Endothelial cell of umbilical vein (primary cell): ENCODE measurements around the gene ARPC1A. TPM values are rescaled to one million over a fixed set of nuclear protein-coding genes. Genes with fewer than 3 reads are reported as not detected.
"Not testable (repeated sequence)": the region's sequence is repeated elsewhere in the genome, so short reads cannot be mapped to it uniquely, and the experiment has no call there.

ENCODE experiments used
- BruUV-seq: library from RNA; stranded (reverse); fragments of 400-500 nt; replicated peaks from 2 replicates; lab custom pipeline; 2021; lab: Mats Ljungman, UMichigan
- CTCF ChIA-PET: fragments of 300-600, 350-600 bp; sonication (Branson Sonifier 250); formaldehyde crosslinking; loops from one replicate; lab custom pipeline; 2021; ENCODE audit warnings: antibody characterized with exemption, inconsistent platforms; lab: Charles Lee
- POLR2A ChIA-PET: fragments of 300-600, 350-600 bp; sonication (Branson Sonifier 250); formaldehyde crosslinking; loops from one replicate; lab custom pipeline; 2021; ENCODE audit warnings: antibody characterized with exemption, inconsistent platforms; lab: Charles Lee
- DNase-seq: peaks from one replicate; pipeline ENCODE4 v3.0.0-alpha.2; 2011; ENCODE audit warnings: low read depth, low spot score
- FAIRE-seq: peaks from 2 replicates; lab custom pipeline; 2011; peaks lifted over from hg19 to GRCh38; lab: Jason Lieb, UNC
- H2AFZ ChIP-seq: 2 replicates; pipeline ENCODE4 v1.6.0; 2012; ENCODE audit warnings: low read depth, low read length, control low read depth, inconsistent platforms
- H3K27ac ChIP-seq: 2 replicates; pipeline ENCODE4 v1.5.1; 2011; ENCODE audit warnings: low read depth, mild to moderate bottlenecking, control low read depth, low read length, moderate library complexity; ENCODE audit not compliant: insufficient read depth
- H3K27me3 ChIP-seq, 2 experiments: 2 replicates each; pipeline versions ENCODE4 v1.6.0 to v1.6.1; 2011; ENCODE audit warnings: low read length in 2 of 2, mixed read lengths in 1 of 2; ENCODE audit not compliant: control insufficient read depth in 2 of 2, insufficient read depth in 2 of 2
- H3K36me3 ChIP-seq, 2 experiments: 2 replicates in 1 of 2; 3 replicates in 1 of 2; pipeline ENCODE4 v1.5.1; 2011; ENCODE audit warnings: low read length in 2 of 2, mild to moderate bottlenecking in 1 of 2, moderate library complexity in 1 of 2; ENCODE audit not compliant: control insufficient read depth in 2 of 2, insufficient read depth in 2 of 2; ENCODE audit errors: extremely low read depth in 1 of 2
- H3K4me1 ChIP-seq: 3 replicates; pipeline ENCODE4 v1.5.1; 2011; ENCODE audit warnings: mild to moderate bottlenecking, low read length; ENCODE audit not compliant: control insufficient read depth, insufficient read depth; ENCODE audit errors: extremely low read depth
- H3K4me2 ChIP-seq: 2 replicates; pipeline ENCODE4 v1.6.1; 2011; ENCODE audit warnings: low read length, control low read depth, mixed read lengths; ENCODE audit not compliant: insufficient read depth
- H3K4me3 ChIP-seq, 3 experiments: fragments of 200-600 bp in 1 of 3; sonication (generic), shearing (Covaris generic) in 1 of 3; replicated peaks in 1 of 3; 2 replicates each; pipeline ENCODE4 v1.5.1; 2011 to 2016; ENCODE audit warnings: control low read depth in 3 of 3, low read length in 3 of 3, mild to moderate bottlenecking in 2 of 3, inconsistent platforms in 1 of 3, low read depth in 1 of 3, moderate library complexity in 1 of 3; ENCODE audit not compliant: insufficient read depth in 1 of 3
- H3K79me2 ChIP-seq: 2 replicates; pipeline ENCODE4 v1.6.0; 2012; ENCODE audit warnings: low read length, inconsistent platforms; ENCODE audit not compliant: control insufficient read depth, insufficient read depth
- H3K9ac ChIP-seq: replicated peaks from 2 replicates; pipeline ENCODE3; 2011; ENCODE audit warnings: low read length, control low read depth; ENCODE audit not compliant: insufficient read depth; ENCODE audit errors: extremely low read depth
- H3K9me1 ChIP-seq: replicated peaks from 3 replicates; pipeline ENCODE4 v1.6.0; 2011; ENCODE audit warnings: mild to moderate bottlenecking, low read length; ENCODE audit not compliant: control insufficient read depth, insufficient read depth; ENCODE audit errors: extremely low read depth
- H3K9me3 ChIP-seq: replicated peaks from 2 replicates; pipeline ENCODE4 v1.5.1; 2012; ENCODE audit warnings: low read length, inconsistent platforms; ENCODE audit not compliant: control insufficient read depth, insufficient read depth
- H4K20me1 ChIP-seq: replicated peaks from 2 replicates; pipeline ENCODE3; 2011; ENCODE audit warnings: mild to moderate bottlenecking, low read length; ENCODE audit not compliant: control insufficient read depth, insufficient read depth; ENCODE audit errors: extremely low read depth
- CTCF ChIP-seq, 2 donors: IDR thresholded peaks; 1 replicate in 1 of 2; 2 replicates in 1 of 2; pipeline ENCODE4 v1.5.1; 2011; ENCODE audit warnings: low read length in 2 of 2, mild to moderate bottlenecking in 2 of 2, moderate library complexity in 2 of 2, control low read depth in 1 of 2, inconsistent platforms in 1 of 2, low read depth in 1 of 2; ENCODE audit not compliant: insufficient read depth in 1 of 2; ENCODE audit errors: extremely low read depth in 1 of 2
- EZH2 ChIP-seq: IDR thresholded peaks from 2 replicates; pipeline ENCODE4 v1.6.1; 2012; ENCODE audit warnings: borderline replicate concordance, low read depth, mild to moderate bottlenecking, moderate library complexity, low read length, inconsistent platforms; ENCODE audit not compliant: severe bottlenecking
- FOS ChIP-seq: IDR thresholded peaks from 2 replicates; pipeline ENCODE4 v1.6.1; 2011; ENCODE audit warnings: mild to moderate bottlenecking, low read length, moderate library complexity, borderline replicate concordance; ENCODE audit not compliant: insufficient read depth
- GATA2 ChIP-seq: IDR thresholded peaks from 2 replicates; pipeline ENCODE4 v1.7.0; 2011; ENCODE audit warnings: low read depth, mild to moderate bottlenecking, moderate library complexity, mixed read lengths, low read length; ENCODE audit not compliant: insufficient read length, insufficient read depth
- JUN ChIP-seq: IDR thresholded peaks from 2 replicates; pipeline ENCODE4 v1.6.1; 2011; ENCODE audit warnings: borderline replicate concordance, low read depth; ENCODE audit not compliant: insufficient read length, insufficient read depth
- MAX ChIP-seq: IDR thresholded peaks from 2 replicates; pipeline ENCODE4 v1.6.1; 2011; ENCODE audit not compliant: insufficient read depth, insufficient read length
- MYC ChIP-seq: IDR thresholded peaks from one replicate; pipeline ENCODE4 v1.6.1; 2011; ENCODE audit warnings: mild to moderate bottlenecking, low read depth, low read length
- POLR2A ChIP-seq: IDR thresholded peaks from 2 replicates; pipeline ENCODE4 v1.6.1; 2012; ENCODE audit warnings: low read depth, mild to moderate bottlenecking, control low read depth, low read length
- POLR2AphosphoS5 ChIP-seq: IDR thresholded peaks from 2 replicates; pipeline ENCODE4 v1.6.1; 2012; ENCODE audit warnings: low read depth, mild to moderate bottlenecking, control low read depth, low read length, moderate library complexity; ENCODE audit not compliant: insufficient read depth
- dilution Hi-C: fragments of 300-500 bp; cut with MboI; formaldehyde crosslinking; loops from one replicate; pipeline ENCODE4 v1.15.0; 2019; ENCODE audit warnings: low sequenced_read_pairs; ENCODE audit not compliant: extremely low pct_ligation_motif_present
- intact Hi-C: fragments of 100-400 bp; cut with micrococcal nuclease; formaldehyde crosslinking; loops from one replicate; pipeline ENCODE4 v1.10.0; 2022
- polyA plus RNA-seq, 4 experiments: library from polyadenylated mRNA; depleted of rRNA in 3 of 4; stranded (reverse) in 3 of 4; unstranded in 1 of 4; fragments of >200 nt; gene quantifications; 2 replicates each; pipeline versions ENCODE4 v1.2.1 to v1.2.3, GENCODE V29; 2011 to 2012; ENCODE audit warnings: missing spikeins in 1 of 4
- total RNA-seq: library from RNA; stranded (reverse); gene quantifications from 2 replicates; pipeline ENCODE4 v1.2.3, GENCODE V29; 2021

The ARPC1A gene
- total and polyA plus RNA-seq, 2 donors (not counting 3 experiments of a cell fraction or from before 2014, with no cell fraction given), result 200 to 243 TPM

GRCh38 chr7:99330314-99330961 lies 4.7 kb downstream of the ARPC1A start:
- BruUV-seq, H3K9me1 ChIP-seq, dilution Hi-C loops, H3K9me3 ChIP-seq, H3K27me3 ChIP-seq, H3K4me3 ChIP-seq, H3K9ac ChIP-seq, H4K20me1 ChIP-seq, H2AFZ ChIP-seq, POLR2A ChIA-PET: not testable (repeated sequence)
- Histone ChIP-seq H3K79me2 (peaks cover 75% of the 10 kb centered on the region), H3K4me1 (peaks cover 34% of the 10 kb centered on the region), H3K36me3 (peaks cover 6 to 11% of the 10 kb centered on the region in 2 experiments), H3K27ac (peak overlapping the region; percentile 66), H3K4me2 (peak overlapping the region; percentile 71)
- TF ChIP-seq JUN (peak; percentile 47), GATA2 (peak; percentile 39), FOS (peak; percentile 67)
- DNase-seq (peak; percentile 88), FAIRE-seq (peak; percentile 88)
- intact Hi-C loops, result loop anchor here (1.0 kb wide), 1 partner anchor 290 kb away; no protein-coding TSS in a partner anchor
- CTCF ChIA-PET, result interaction anchor here (2.2 kb wide), 1 partner anchor 290 kb away, joined by 10 read pairs; no protein-coding TSS in a partner anchor

- dilution Hi-C loops, result no loop called here
- FAIRE-seq (no peak), DNase-seq (no peak)
- no peak overlapping the region for H3K9ac ChIP-seq
- H4K20me1 ChIP-seq, result peaks cover 2% of the 10 kb centered on the region
- no peak overlapping the region for H2AFZ ChIP-seq
- peaks cover 34% of the 10 kb centered on the region for H3K4me1 ChIP-seq
- H3K4me2 ChIP-seq, result peak overlapping the region; percentile 71
- H3K27me3 ChIP-seq, result no peaks in the 10 kb centered on the region
- no peak for TF ChIP-seq MAX
- no peak for TF ChIP-seq CTCF (IDR thresholded peaks at IDR 0.05; ENCODE audit: extremely low read depth in 1 of 2, insufficient read depth in 1 of 2, low read depth in 1 of 2, low read length in 2 of 2)
- no peak for TF ChIP-seq MYC
- no peak for TF ChIP-seq POLR2A
- TF ChIP-seq EZH2, result no peak
- no peak for TF ChIP-seq POLR2AphosphoS5
- TF ChIP-seq JUN, result no peak
- TF ChIP-seq FOS, result no peak
- TF ChIP-seq GATA2, result no peak
- intact Hi-C loops, result no loop called here
- no peak overlapping the region for H3K4me3 ChIP-seq
- ChIA-PET CTCF (interaction anchor here (0.7 to 2.2 kb wide), 2 partner anchors 19 to 291 kb away, joined by 3 to 10 read pairs; no protein-coding TSS in a partner anchor), POLR2A (no interaction called here)
- H3K27ac ChIP-seq, result peak overlapping the region; percentile 66
- H3K36me3 ChIP-seq, result peaks cover 6 to 13% of the 10 kb centered on the region in 2 experiments
- no TSS peak for BruUV-seq
- no peaks in the 10 kb centered on the region for H3K9me3 ChIP-seq
- peaks cover 73% of the 10 kb centered on the region for H3K79me2 ChIP-seq
- no peaks in the 10 kb centered on the region for H3K9me1 ChIP-seq
Observed at GRCh38 chr7:99331002-99331401, 5.3 kb downstream of the ARPC1A start.
